HL-60 (cell line): Measurements from ENCODE around the gene BRSK1.

Experiments used
- DNase-seq, 2 experiments: peaks; one replicate each; pipeline ENCODE4 v3.0.0-alpha.2; 2010 to 2020; ENCODE audit warnings: low read depth in 1 of 2, low spot score in 1 of 2
- H3K27ac ChIP-seq: fragments of 250-450 bp; sonication (Bioruptor Pico); replicated peaks from 2 replicates; pipeline ENCODE4 v1.5.1; 2020; ENCODE audit warnings: mild to moderate bottlenecking, moderate library complexity
- H3K27me3 ChIP-seq: fragments of 250-450 bp; sonication (Bioruptor Pico); 2 replicates; pipeline ENCODE4 v1.5.1; 2021; ENCODE audit warnings: mild to moderate bottlenecking, moderate library complexity; ENCODE audit not compliant: insufficient read depth, poor library complexity, severe bottlenecking
- H3K4me3 ChIP-seq: replicated peaks from 2 replicates; pipeline ENCODE4 v1.5.1; 2011; ENCODE audit warnings: mild to moderate bottlenecking, control low read depth, low read length; ENCODE audit not compliant: insufficient read depth
- GABPA ChIP-seq: IDR thresholded peaks from 2 replicates; pipeline ENCODE4 v1.6.1; 2012; ENCODE audit warnings: low read depth
- POLR2AphosphoS5 ChIP-seq: IDR thresholded peaks from 2 replicates; pipeline ENCODE4 v1.6.1; 2012; ENCODE audit warnings: low read depth
- SPI1 ChIP-seq: IDR thresholded peaks from 2 replicates; pipeline ENCODE4 v1.6.1; 2012; ENCODE audit warnings: low read depth, mild to moderate bottlenecking, borderline replicate concordance
- TF ChIP-seq, protein P1 (sequence below): IDR thresholded peaks from 2 replicates; pipeline ENCODE4 v1.6.1; 2012; ENCODE audit warnings: low read depth; ENCODE audit not compliant: insufficient replicate concordance
- TF ChIP-seq, protein P2 (sequence below): IDR thresholded peaks from one replicate; pipeline ENCODE4 v1.5.1; 2011; ENCODE audit warnings: low read length, control low read depth, inconsistent platforms; ENCODE audit not compliant: insufficient read depth

Gene BRSK1

DNA sequence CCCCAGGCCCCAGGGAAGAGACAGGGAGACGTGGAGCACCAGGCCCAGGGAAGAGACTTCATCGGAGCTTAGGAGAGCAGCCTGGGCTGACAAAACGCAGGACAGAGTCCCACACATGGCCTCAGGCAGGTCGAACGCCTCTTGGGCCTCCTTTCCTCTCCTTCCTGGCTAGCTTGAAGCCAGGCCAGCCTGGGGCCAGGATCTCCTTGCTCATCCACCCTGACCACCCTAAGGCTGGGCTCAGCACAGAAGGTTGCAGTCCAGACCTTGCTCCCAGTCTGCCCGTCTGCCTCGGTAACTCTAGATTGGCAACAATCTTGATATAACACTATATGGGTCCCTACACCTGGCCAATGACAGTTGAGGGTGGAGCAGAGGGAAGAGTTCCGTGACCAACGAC is 35.1 kb upstream of the BRSK1 start:
- TF ChIP-seq, protein P1, sequence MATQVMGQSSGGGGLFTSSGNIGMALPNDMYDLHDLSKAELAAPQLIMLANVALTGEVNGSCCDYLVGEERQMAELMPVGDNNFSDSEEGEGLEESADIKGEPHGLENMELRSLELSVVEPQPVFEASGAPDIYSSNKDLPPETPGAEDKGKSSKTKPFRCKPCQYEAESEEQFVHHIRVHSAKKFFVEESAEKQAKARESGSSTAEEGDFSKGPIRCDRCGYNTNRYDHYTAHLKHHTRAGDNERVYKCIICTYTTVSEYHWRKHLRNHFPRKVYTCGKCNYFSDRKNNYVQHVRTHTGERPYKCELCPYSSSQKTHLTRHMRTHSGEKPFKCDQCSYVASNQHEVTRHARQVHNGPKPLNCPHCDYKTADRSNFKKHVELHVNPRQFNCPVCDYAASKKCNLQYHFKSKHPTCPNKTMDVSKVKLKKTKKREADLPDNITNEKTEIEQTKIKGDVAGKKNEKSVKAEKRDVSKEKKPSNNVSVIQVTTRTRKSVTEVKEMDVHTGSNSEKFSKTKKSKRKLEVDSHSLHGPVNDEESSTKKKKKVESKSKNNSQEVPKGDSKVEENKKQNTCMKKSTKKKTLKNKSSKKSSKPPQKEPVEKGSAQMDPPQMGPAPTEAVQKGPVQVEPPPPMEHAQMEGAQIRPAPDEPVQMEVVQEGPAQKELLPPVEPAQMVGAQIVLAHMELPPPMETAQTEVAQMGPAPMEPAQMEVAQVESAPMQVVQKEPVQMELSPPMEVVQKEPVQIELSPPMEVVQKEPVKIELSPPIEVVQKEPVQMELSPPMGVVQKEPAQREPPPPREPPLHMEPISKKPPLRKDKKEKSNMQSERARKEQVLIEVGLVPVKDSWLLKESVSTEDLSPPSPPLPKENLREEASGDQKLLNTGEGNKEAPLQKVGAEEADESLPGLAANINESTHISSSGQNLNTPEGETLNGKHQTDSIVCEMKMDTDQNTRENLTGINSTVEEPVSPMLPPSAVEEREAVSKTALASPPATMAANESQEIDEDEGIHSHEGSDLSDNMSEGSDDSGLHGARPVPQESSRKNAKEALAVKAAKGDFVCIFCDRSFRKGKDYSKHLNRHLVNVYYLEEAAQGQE = no peak
- TF ChIP-seq, protein P2, sequence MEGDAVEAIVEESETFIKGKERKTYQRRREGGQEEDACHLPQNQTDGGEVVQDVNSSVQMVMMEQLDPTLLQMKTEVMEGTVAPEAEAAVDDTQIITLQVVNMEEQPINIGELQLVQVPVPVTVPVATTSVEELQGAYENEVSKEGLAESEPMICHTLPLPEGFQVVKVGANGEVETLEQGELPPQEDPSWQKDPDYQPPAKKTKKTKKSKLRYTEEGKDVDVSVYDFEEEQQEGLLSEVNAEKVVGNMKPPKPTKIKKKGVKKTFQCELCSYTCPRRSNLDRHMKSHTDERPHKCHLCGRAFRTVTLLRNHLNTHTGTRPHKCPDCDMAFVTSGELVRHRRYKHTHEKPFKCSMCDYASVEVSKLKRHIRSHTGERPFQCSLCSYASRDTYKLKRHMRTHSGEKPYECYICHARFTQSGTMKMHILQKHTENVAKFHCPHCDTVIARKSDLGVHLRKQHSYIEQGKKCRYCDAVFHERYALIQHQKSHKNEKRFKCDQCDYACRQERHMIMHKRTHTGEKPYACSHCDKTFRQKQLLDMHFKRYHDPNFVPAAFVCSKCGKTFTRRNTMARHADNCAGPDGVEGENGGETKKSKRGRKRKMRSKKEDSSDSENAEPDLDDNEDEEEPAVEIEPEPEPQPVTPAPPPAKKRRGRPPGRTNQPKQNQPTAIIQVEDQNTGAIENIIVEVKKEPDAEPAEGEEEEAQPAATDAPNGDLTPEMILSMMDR = no peak
- TF ChIP-seq SPI1 = no peak
- no peak for TF ChIP-seq POLR2AphosphoS5
- no peak for TF ChIP-seq GABPA
- DNase-seq = no peak
- H3K27ac ChIP-seq = peak overlapping the region; percentile 61; the same call in 1 of the 2 replicates
- H3K27me3 ChIP-seq = no peaks in the 10 kb centered on the region
- H3K4me3 ChIP-seq = no peak overlapping the region

- TF ChIP-seq, protein P2 = no peak
- Histone ChIP-seq H3K27ac (no peak overlapping the region), H3K27me3 (no peaks in the 10 kb centered on the region), H3K4me3 (no peak overlapping the region)
- no peak for DNase-seq
These were observed 34.0 kb upstream of the BRSK1 start for GRCh38 chr19:55249841-55250240.

- no peak for DNase-seq
- Histone ChIP-seq H3K4me3 (no peak overlapping the region), H3K27me3 (no peaks in the 10 kb centered on the region), H3K27ac (no peak overlapping the region; the same call in 1 of the 2 replicates)
- TF ChIP-seq, protein P1 = no peak
These were observed 33.3 kb upstream of the BRSK1 start for GRCh38 chr19:55250262-55251036.

DNA sequence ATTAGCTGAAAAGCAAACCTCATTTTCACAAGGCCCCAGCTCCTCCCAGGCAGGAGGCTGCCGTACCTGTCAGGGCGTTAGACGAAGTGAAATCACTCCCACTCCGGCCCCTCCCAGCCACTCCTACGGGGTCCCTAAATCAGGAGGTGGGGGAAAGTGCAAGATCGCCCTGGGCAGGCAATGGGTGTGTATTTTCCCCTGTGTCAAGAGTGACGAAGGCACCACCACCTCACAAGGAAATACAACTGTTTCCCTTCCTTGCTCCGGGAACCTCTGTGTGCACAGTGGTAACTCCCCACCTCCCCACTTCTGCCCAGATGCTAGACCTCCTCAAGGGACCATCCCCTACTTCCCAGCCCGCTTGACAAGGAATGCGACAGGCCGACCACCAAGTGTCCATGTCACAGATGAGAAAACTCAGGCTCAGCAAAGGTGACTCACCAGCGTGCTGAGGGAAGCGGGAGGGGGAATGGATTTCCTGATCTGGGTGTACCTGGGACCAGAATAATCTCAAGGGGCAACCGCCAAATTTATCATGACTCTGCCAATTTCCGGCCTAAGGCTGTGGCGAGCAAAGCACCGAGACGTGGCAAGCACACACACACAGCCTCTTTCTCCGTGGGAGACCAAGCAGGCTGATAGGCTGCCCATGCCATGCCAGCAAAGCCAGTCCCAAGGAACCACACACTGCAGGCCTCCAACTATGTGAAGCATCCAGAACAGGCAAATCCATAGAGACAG is 32.3 kb upstream of the BRSK1 start:
- Histone ChIP-seq H3K27me3 (no peaks in the 10 kb centered on the region), H3K27ac (peak overlapping the region; percentile 98), H3K4me3 (no peak overlapping the region)
- 0 out of 2 replicates have a peak, but pooled peaks have one; percentile 2 for TF ChIP-seq POLR2AphosphoS5
- TF ChIP-seq GABPA = no peak
- peak in 1 of 2 experiments; percentile 50 for DNase-seq
